Kidney (tissue), 14 donors: ENCODE results near the gene ST3GAL6. TPM values are rescaled to one million over a fixed set of nuclear protein-coding genes. Genes with fewer than 3 reads are reported as not detected.

Source experiments
- DNase-seq, 5 donors: peaks; one replicate each; pipeline ENCODE4 v3.0.0-alpha.2; 2013 to 2020
- FAIRE-seq: peaks from 2 replicates; lab custom pipeline; 2012; peaks lifted over from hg19 to GRCh38; lab: Jason Lieb, UNC
- H3K27ac ChIP-seq, 2 donors: one replicate each; pipeline ENCODE4 v1.7.0; 2013; ENCODE audit warnings: low read depth in 2 of 2, low read length in 2 of 2, inconsistent platforms in 1 of 2
- H3K27me3 ChIP-seq: one replicate; pipeline ENCODE4 v1.7.1; 2013; ENCODE audit warnings: low read length, inconsistent platforms; ENCODE audit not compliant: control insufficient read depth, insufficient read depth
- H3K36me3 ChIP-seq, 3 donors: one replicate each; pipeline versions ENCODE4 v1.7.0 to v1.7.1; 2013; ENCODE audit warnings: low read length in 3 of 3, control low read depth in 1 of 3, inconsistent platforms in 1 of 3; ENCODE audit not compliant: insufficient read depth in 3 of 3, control insufficient read depth in 2 of 3
- H3K4me1 ChIP-seq, 3 donors: one replicate each; pipeline versions ENCODE4 v1.7.0 to v1.7.1; 2013; ENCODE audit warnings: low read length in 3 of 3, inconsistent platforms in 1 of 3, low read depth in 1 of 3; ENCODE audit not compliant: control insufficient read depth in 2 of 3, insufficient read depth in 2 of 3
- H3K4me3 ChIP-seq, 3 donors: one replicate each; pipeline versions ENCODE4 v1.7.0 to v1.8.1; 2013; ENCODE audit warnings: low read length in 3 of 3, control low read depth in 1 of 3, inconsistent platforms in 1 of 3
- H3K9ac ChIP-seq, 3 donors: one replicate each; pipeline versions ENCODE4 v1.7.0 to v1.7.1; 2013; ENCODE audit warnings: low read length in 3 of 3, control low read depth in 1 of 3, inconsistent platforms in 1 of 3
- H3K9me3 ChIP-seq, 3 donors: one replicate each; pipeline versions ENCODE4 v1.7.0 to v1.7.1; 2013; ENCODE audit warnings: low read length in 3 of 3, control low read depth in 1 of 3, inconsistent platforms in 1 of 3; ENCODE audit not compliant: control insufficient read depth in 2 of 3, insufficient read depth in 1 of 3
- CTCF ChIP-seq: IDR thresholded peaks from 3 replicates; pipeline ENCODE4 v1.5.1; 2012; ENCODE audit warnings: mild to moderate bottlenecking, moderate library complexity, borderline replicate concordance; ENCODE audit not compliant: insufficient read depth; ENCODE audit errors: extremely low read depth
- intact Hi-C: fragments of 100-400 bp; cut with DNase I; formaldehyde crosslinking; loops from one replicate; pipeline ENCODE4 v1.11.1; 2022
- polyA plus RNA-seq: library from polyadenylated mRNA; stranded (reverse); fragments of 350-450 nt; fragmentation: Illumina TruSeq; extraction: RNeasy Lipid Tissue Mini Kit (QIAGEN cat#74804); gene quantifications from one replicate; pipeline ENCODE4 v1.2.3, GENCODE V29; 2014; ENCODE audit warnings: low read depth, low replicate concordance; ENCODE audit not compliant: insufficient read depth
- total RNA-seq: library from RNA; stranded (reverse); fragmentation: NEBNext Ultra II Directional; extraction: Animal tissue kit (Norgen Biotek cat#: 25700); gene quantifications from one replicate; pipeline ENCODE4 v1.2.1, GENCODE V29; 2021
- donor health status: control.
- donor health status: control.
- donor health status: control.
- donor health status: control.
- donor health status: control.
- donor health status: DM: yes; HTN: yes; CAD: no.
- donor health status: Normal renal cell carcinoma (clear cell type).

Gene ST3GAL6
- total and polyA plus RNA-seq, 2 donors from 2014 or later = 10.7 to 20.8 TPM

- FAIRE-seq (no peak), DNase-seq (no peak)
- no peak for TF ChIP-seq CTCF
- Histone ChIP-seq H3K4me1 (peaks cover 0 to 2% (median under 1%) of the 10 kb centered on the region in 3 donors), H3K27ac (no peak overlapping the region), H3K27me3 (no peaks in the 10 kb centered on the region), H3K9ac (no peak overlapping the region), H3K9me3 (no peaks in the 10 kb centered on the region), H3K36me3 (peaks cover 0 to under 1% (median 0%) of the 10 kb centered on the region in 3 donors), H3K4me3 (no peak overlapping the region)
- intact Hi-C loops = no loop called here
Observed at GRCh38 chr3:98787181-98787580, 24.0 kb downstream of the ST3GAL6 start.

GRCh38 chr3:98788651-98789050 lies 25.5 kb downstream of the ST3GAL6 start:
- Histone ChIP-seq H3K4me3 (no peak overlapping the region), H3K4me1 (peaks cover 0 to 2% (median 0%) of the 10 kb centered on the region in 3 donors), H3K36me3 (no peaks in the 10 kb centered on the region), H3K9me3 (no peaks in the 10 kb centered on the region), H3K9ac (no peak overlapping the region), H3K27ac (no peak overlapping the region), H3K27me3 (no peaks in the 10 kb centered on the region)
- DNase-seq (no peak), FAIRE-seq (no peak)
- intact Hi-C loops = no loop called here
- no peak for TF ChIP-seq CTCF

- Histone ChIP-seq H3K9me3 (no peaks in the 10 kb centered on the region), H3K27ac (no peak overlapping the region), H3K4me1 (no peaks in the 10 kb centered on the region), H3K9ac (no peak overlapping the region), H3K4me3 (no peak overlapping the region), H3K36me3 (peaks cover 0 to 3% (median 0%) of the 10 kb centered on the region in 3 donors), H3K27me3 (no peaks in the 10 kb centered on the region)
- no peak for FAIRE-seq
- intact Hi-C loops = no loop called here
- no peak for DNase-seq
- no peak for TF ChIP-seq CTCF
Observed at GRCh38 chr3:98791341-98792325, 28.5 kb downstream of the ST3GAL6 start.
